HG03095 (cell line): ENCODE measurements around the gene UGT1A5.

ENCODE experiments used
- ATAC-seq: cut with Tn5 transposase; IDR thresholded peaks from one replicate; pipeline ENCODE4 v1.9.1; 2021; ENCODE audit warnings: moderate library complexity; ENCODE audit not compliant: unreplicated experiment

The UGT1A5 gene

GRCh38 chr2:233775414-233775813, 62.7 kb downstream of the UGT1A5 start:
- ATAC-seq, result no peak

GRCh38 chr2:233778030-233778429, 65.3 kb downstream of the UGT1A5 start, which contains the start of gene MROH2A:
Gene MROH2A (plus strand): TSS chr2:233778330. CDS start chr2:233779359, 1,029 bp downstream.
- no peak for ATAC-seq

- no peak for ATAC-seq
Observed at GRCh38 chr2:233779722-233780121, 67.0 kb downstream of the UGT1A5 start.

GRCh38 chr2:233780771-233781170, 68.1 kb downstream of the UGT1A5 start:
- ATAC-seq, result no peak

GRCh38 chr2:233789554-233789953, 76.8 kb downstream of the UGT1A5 start:
- ATAC-seq, result no peak

- ATAC-seq, result no peak
Observed at GRCh38 chr2:233791151-233791882, 78.6 kb downstream of the UGT1A5 start.

- ATAC-seq, result no peak
Observed at GRCh38 chr2:233791883-233792329, 79.2 kb downstream of the UGT1A5 start.

GRCh38 chr2:233792720-233793119, 80.0 kb downstream of the UGT1A5 start:
- ATAC-seq, result no peak

GRCh38 chr2:233793465-233794127, 80.9 kb downstream of the UGT1A5 start:
- no peak for ATAC-seq

- ATAC-seq, result no peak
Observed at GRCh38 chr2:233794128-233794658, 81.5 kb downstream of the UGT1A5 start.

GRCh38 chr2:233795735-233796171, 83.0 kb downstream of the UGT1A5 start:
- ATAC-seq, result no peak

GRCh38 chr2:233796254-233796653, 83.5 kb downstream of the UGT1A5 start:
- ATAC-seq, result no peak

- no peak for ATAC-seq
Observed at GRCh38 chr2:233798335-233799086, 85.8 kb downstream of the UGT1A5 start.

GRCh38 chr2:233799087-233799665, 86.5 kb downstream of the UGT1A5 start:
- no peak for ATAC-seq

- no peak for ATAC-seq
Observed at GRCh38 chr2:233799716-233800115, 87.0 kb downstream of the UGT1A5 start.

GRCh38 chr2:233800208-233800607, 87.5 kb downstream of the UGT1A5 start:
- ATAC-seq, result no peak

- no peak for ATAC-seq
Observed at GRCh38 chr2:233801357-233802131, 88.8 kb downstream of the UGT1A5 start.

- no peak for ATAC-seq
Observed at GRCh38 chr2:233802132-233802815, 89.6 kb downstream of the UGT1A5 start.

GRCh38 chr2:233803292-233803911, 90.7 kb downstream of the UGT1A5 start:
- ATAC-seq, result no peak
